Central memory CD8-positive, alpha-beta T cell (primary cell): ENCODE measurements around the gene CYP2C19.
"Not testable (repeated sequence)": the region's sequence is repeated elsewhere in the genome, so short reads cannot be mapped to it uniquely, and the experiment has no call there.

Source experiments
- ATAC-seq: fragments of 150-1000 bp; cut with Tn5 transposase; replicated peaks from 2 replicates; pipeline ENCODE4 v1.10.0; 2022; ENCODE audit warnings: mild to moderate bottlenecking, moderate FRiP score, moderate number of reproducible peaks; ENCODE audit not compliant: poor library complexity, severe bottlenecking; ENCODE audit errors: extremely low read depth
- DNase-seq, 2 donors: peaks; one replicate each; pipeline ENCODE4 v3.0.0; 2021; ENCODE audit warnings: low spot score in 2 of 2
- H3K27ac Mint-ChIP-seq: one replicate; pipeline ENCODE4 v1.8.0; 2022; ENCODE audit warnings: low read depth, mild to moderate bottlenecking, moderate library complexity, mixed read lengths
- H3K27me3 Mint-ChIP-seq: one replicate; pipeline ENCODE4 v1.8.0; 2022; ENCODE audit warnings: mixed read lengths
- H3K36me3 Mint-ChIP-seq: one replicate; pipeline ENCODE4 v1.8.0; 2022; ENCODE audit warnings: mild to moderate bottlenecking, moderate library complexity, mixed read lengths; ENCODE audit not compliant: insufficient read depth
- H3K4me1 Mint-ChIP-seq: one replicate; pipeline ENCODE4 v1.8.0; 2022; ENCODE audit warnings: mixed read lengths
- H3K4me3 Mint-ChIP-seq: one replicate; pipeline ENCODE4 v1.8.0; 2022; ENCODE audit warnings: mild to moderate bottlenecking, moderate library complexity, mixed read lengths
- H3K9me3 Mint-ChIP-seq: one replicate; pipeline ENCODE4 v1.8.0; 2022; ENCODE audit warnings: mixed read lengths

CYP2C19 gene

DNA sequence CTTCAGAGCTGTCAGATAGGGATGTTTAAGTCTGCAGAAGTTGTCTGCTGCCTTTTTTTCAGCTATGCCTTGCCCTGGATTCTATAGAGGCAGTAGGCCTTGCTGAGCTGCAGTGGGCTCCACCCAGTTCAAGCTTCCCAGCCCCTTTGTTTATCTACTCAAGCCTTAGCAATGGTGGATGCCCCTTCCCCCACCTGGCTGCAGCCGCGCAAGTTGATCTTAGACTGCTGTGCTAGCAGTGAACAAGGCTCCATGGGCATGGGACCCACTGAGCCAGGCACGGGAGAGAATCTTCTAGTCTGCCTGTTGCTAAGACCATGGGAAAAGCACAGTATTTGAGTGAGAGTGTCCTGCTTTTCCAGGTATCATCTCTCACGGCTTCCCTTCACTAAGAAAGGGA is 38.1 kb downstream of the CYP2C19 start:
- not testable (repeated sequence) for H3K4me3 Mint-ChIP-seq, H3K27ac Mint-ChIP-seq, H3K4me1 Mint-ChIP-seq, DNase-seq, H3K27me3 Mint-ChIP-seq, ATAC-seq, H3K36me3 Mint-ChIP-seq
- peaks cover 18% of the 10 kb centered on the region for H3K9me3 Mint-ChIP-seq

DNA sequence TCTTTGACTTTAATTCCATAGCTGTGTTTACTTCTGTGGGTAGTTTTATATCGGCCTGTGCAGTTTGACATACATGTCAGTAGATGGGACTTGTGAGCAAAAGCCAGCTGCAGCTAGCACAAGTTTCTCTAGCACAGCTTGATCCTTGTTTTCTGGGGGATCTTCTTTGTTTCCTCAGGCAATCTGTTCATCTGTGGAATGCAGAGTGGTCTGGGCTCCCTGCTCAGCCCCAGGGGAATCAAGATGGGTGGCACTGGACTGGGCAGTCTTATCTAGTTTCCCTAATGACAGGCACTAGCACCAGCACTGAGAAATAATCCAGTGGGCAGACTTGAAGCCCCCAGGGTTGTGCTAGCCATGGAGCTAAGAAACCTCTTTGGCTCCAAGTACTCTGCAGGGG is 40.8 kb downstream of the CYP2C19 start:
- Mint-ChIP-seq H3K27ac (no peak overlapping the region), H3K9me3 (peaks cover 13% of the 10 kb centered on the region)

DNA sequence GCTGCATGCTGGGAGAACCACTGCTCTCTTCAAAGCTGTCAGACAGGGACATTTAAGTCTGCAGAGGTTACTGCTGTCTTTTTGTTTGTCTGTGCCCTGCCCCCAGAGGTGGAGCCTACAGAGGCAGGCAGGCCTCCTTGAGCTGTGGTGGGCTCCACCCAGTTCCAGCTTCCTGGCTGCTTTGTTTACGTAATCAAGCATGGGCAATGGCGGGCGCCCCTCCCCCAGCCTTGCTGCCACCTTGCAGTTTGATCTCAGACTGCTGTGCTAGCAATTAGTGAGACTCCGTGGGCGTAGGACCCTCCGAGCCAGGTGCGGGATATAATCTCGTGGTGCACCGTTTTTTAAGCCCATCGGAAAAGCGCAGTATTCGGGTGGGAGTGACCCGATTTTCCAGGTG is 67.5 kb downstream of the CYP2C19 start:
- not testable (repeated sequence) for H3K27ac Mint-ChIP-seq, DNase-seq, H3K27me3 Mint-ChIP-seq, ATAC-seq, H3K4me1 Mint-ChIP-seq, H3K4me3 Mint-ChIP-seq, H3K36me3 Mint-ChIP-seq
- peaks cover 25% of the 10 kb centered on the region for H3K9me3 Mint-ChIP-seq

More for the DNA sequence above, 40.8 kb downstream of the CYP2C19 start:
- DNase-seq (no peak), ATAC-seq (no peak)
- Mint-ChIP-seq H3K4me3 (no peak overlapping the region), H3K4me1 (no peaks in the 10 kb centered on the region), H3K36me3 (no peaks in the 10 kb centered on the region), H3K27me3 (no peaks in the 10 kb centered on the region)

DNA sequence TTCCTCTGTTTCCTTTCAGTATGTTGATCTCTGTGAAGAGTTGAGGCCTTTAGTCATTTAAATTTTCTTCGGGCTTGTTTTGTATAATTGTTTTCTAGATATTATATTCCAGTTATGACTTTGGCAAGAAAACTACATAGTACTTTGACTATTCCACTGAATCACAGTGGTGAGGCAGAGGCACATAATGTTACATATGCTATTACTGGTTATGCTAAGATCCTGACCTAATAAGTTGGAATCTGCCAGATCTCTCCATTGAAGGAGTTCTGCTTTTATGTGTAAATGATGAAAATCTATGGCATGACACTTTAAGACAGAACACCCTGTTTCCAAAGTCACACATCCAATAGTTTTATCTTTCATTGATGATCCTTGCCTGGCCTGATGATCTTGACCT is 83.7 kb downstream of the CYP2C19 start:
- H3K27ac Mint-ChIP-seq = no peak overlapping the region
- no peak for ATAC-seq
- H3K36me3 Mint-ChIP-seq = no peaks in the 10 kb centered on the region
- no peaks in the 10 kb centered on the region for H3K27me3 Mint-ChIP-seq
- H3K4me3 Mint-ChIP-seq = no peak overlapping the region
- no peaks in the 10 kb centered on the region for H3K4me1 Mint-ChIP-seq
- no peak for DNase-seq
- peaks cover 6% of the 10 kb centered on the region for H3K9me3 Mint-ChIP-seq

DNA sequence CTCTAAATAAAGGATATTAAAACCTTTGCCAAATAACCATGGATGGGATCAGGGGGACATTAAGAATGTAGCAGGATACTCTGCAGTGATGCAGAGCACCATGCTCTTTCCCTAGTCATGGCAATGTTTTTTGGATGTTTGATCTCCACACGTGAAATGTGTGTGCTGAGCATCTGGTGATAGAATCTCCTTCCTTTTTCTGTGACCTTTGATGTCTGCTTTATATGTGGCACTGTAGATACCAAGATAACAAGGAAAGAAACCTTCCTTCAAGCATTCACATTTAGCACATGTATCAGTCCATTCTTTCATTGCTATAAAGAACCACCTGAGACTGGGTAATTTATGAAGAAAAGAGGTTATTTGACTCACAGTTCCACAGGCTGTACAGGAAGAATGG is 88.3 kb downstream of the CYP2C19 start:
- DNase-seq (no peak), ATAC-seq (no peak)
- H3K4me3 Mint-ChIP-seq = no peak overlapping the region
- H3K4me1 Mint-ChIP-seq = no peaks in the 10 kb centered on the region
- H3K36me3 Mint-ChIP-seq = no peaks in the 10 kb centered on the region
- no peaks in the 10 kb centered on the region for H3K27me3 Mint-ChIP-seq
- H3K9me3 Mint-ChIP-seq = peaks cover 6% of the 10 kb centered on the region
- no peak overlapping the region for H3K27ac Mint-ChIP-seq

DNA sequence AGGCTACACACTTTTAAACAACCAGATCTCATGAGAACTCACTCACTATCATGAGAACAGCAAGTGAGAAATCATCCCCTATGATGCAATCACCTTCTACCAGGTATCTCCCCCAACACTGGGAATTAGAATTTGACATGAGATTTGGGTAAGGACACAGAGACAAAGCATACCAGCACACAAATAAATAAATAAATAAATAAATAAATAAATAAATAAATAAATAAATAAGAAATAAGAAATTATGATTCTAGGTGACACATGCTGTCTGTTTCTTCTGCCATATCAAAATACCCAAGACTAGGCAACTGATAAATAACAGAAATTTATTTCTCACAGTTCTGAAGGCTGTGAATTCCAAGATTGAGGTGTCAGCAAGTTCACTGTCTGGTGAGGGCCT is 88.8 kb downstream of the CYP2C19 start:
- DNase-seq (no peak), ATAC-seq (no peak)
- H3K9me3 Mint-ChIP-seq = peaks cover 6% of the 10 kb centered on the region
- H3K4me1 Mint-ChIP-seq = no peaks in the 10 kb centered on the region
- no peaks in the 10 kb centered on the region for H3K27me3 Mint-ChIP-seq
- H3K36me3 Mint-ChIP-seq = no peaks in the 10 kb centered on the region
- H3K27ac Mint-ChIP-seq = no peak overlapping the region
- no peak overlapping the region for H3K4me3 Mint-ChIP-seq

DNA sequence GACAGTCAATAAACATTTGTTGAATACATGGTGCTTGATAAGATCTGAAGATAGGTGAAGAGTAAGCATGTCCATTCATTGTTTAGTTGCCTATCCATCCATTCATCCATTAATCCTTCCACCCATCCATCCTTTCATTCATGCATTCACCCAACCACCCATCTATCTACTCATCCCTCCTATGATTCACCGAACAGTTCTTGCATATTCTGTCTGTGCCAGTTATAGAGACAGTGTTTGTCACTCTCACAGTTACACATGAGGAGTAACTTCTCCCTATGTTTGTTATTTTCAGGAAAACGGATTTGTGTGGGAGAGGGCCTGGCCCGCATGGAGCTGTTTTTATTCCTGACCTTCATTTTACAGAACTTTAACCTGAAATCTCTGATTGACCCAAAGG is 90.0 kb downstream of the CYP2C19 start:
- peaks cover 11% of the 10 kb centered on the region for H3K9me3 Mint-ChIP-seq
- H3K36me3 Mint-ChIP-seq = no peaks in the 10 kb centered on the region
- H3K27me3 Mint-ChIP-seq = no peaks in the 10 kb centered on the region
- no peak overlapping the region for H3K4me3 Mint-ChIP-seq
- no peaks in the 10 kb centered on the region for H3K4me1 Mint-ChIP-seq
- no peak overlapping the region for H3K27ac Mint-ChIP-seq
- DNase-seq (no peak), ATAC-seq (no peak)

DNA sequence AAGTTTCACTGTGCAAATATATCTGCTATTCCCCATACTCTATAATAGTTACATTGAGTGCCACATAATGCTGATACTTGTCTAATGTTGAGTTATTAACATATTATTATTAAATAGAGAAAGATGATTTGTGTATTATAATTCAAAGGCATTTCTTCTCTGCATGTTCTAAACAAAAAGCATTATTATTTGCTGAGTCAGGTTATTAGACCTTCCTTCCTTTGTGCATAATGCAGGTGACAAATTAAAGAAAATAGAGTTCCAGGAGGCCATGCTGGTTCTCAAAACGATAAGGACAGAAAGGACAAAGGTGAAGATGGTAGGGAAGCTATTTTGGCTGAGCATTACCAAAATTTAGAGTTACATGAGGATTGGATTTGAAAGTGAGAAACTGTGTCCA is 90.6 kb downstream of the CYP2C19 start:
- Mint-ChIP-seq H3K9me3 (peaks cover 15% of the 10 kb centered on the region), H3K4me3 (no peak overlapping the region), H3K27ac (no peak overlapping the region), H3K36me3 (no peaks in the 10 kb centered on the region), H3K4me1 (no peaks in the 10 kb centered on the region), H3K27me3 (no peaks in the 10 kb centered on the region)
- ATAC-seq = no peak
- DNase-seq = no peak

DNA sequence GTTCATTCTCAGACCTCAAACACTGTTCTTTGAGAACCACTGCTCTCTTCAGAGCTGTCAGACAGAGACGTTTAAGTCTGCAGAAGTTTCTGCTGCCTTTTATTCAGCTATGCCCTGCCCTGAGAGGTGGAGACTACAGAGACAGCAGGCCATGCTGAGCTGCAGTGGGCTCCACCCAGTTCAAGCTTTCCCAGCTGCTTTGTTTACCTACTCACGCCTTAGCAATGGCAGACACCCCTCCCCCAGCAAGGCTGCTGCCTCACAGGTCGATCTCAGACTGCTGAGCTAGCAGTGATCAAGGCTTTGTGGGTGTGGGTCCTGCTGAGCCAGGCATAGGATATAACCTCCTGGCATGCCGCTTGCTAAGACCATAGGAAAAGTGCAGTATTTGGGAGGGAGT is 95.5 kb downstream of the CYP2C19 start:
- DNase-seq = no peak
- Mint-ChIP-seq H3K27ac (no peak overlapping the region), H3K4me1 (no peaks in the 10 kb centered on the region), H3K9me3 (peaks cover 19% of the 10 kb centered on the region), H3K36me3 (no peaks in the 10 kb centered on the region), H3K4me3 (no peak overlapping the region), H3K27me3 (no peaks in the 10 kb centered on the region)
- no peak for ATAC-seq

DNA sequence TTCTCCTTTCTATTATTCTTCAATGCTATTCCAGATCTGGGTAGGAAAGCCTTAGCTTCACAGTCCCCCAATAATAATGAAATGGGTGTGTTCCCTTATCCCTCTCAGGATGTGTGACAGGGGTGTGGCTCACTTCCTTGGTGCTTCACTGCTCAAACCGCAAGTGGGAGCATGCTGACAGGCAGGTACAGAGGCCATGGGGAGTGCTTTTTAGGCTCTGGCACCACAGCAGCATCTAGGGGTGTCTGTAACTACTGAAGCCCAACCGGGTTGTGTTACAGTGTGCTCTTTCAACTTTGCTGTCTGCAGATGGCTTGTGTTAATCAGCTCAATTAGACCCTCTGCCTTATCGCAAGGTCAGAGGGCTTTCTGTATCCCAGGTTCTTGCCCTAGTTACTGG is 96.6 kb downstream of the CYP2C19 start:
- Mint-ChIP-seq H3K27ac (no peak overlapping the region), H3K4me1 (no peaks in the 10 kb centered on the region), H3K27me3 (no peaks in the 10 kb centered on the region), H3K36me3 (no peaks in the 10 kb centered on the region), H3K4me3 (no peak overlapping the region), H3K9me3 (peaks cover 23% of the 10 kb centered on the region)
- DNase-seq (no peak), ATAC-seq (no peak)

DNA sequence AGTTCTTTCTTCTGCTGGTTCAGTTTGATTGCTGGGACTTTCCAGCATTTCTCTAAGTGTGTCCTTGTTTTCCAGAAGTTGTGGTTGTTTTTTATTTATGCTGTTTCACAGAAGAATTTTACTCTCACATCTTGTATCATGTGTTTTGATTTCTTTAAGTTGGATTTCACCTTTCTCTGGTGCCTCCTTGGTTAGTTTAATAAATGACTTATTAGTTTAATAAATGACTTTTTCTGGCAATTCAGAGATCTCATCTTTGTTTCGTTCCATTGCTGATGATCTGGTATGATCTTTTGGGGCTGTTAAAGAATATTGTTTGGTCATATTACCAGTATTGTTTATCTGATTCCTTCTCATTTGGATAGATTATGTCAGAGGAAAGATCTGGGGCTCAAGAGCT is 116.2 kb downstream of the CYP2C19 start:
- Mint-ChIP-seq H3K36me3 (no peaks in the 10 kb centered on the region), H3K9me3 (peaks cover 38% of the 10 kb centered on the region), H3K4me3 (no peak overlapping the region), H3K27ac (no peak overlapping the region), H3K4me1 (no peaks in the 10 kb centered on the region), H3K27me3 (no peaks in the 10 kb centered on the region)
- no peak for DNase-seq
- ATAC-seq = no peak

DNA sequence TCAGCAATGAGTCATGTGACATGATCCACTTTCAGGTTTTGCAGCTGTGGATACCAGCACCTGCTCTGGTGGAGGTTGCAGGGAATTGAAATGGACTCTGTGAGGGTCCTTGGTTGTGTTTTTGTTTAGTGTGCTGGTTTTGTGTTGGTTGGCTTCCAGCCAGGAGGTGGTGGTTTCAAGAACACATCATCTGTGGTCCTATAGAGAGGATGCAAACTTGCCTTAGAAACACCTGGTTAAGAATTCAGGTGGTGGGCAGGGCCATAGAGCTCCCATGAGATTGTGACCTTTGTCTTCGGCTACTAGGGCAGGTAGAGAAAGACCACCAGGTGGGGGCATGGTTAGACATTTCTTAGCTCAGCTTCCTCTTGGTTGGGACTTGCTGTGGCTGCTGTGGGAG is 116.7 kb downstream of the CYP2C19 start:
- no peak overlapping the region for H3K27ac Mint-ChIP-seq
- H3K36me3 Mint-ChIP-seq = no peaks in the 10 kb centered on the region
- ATAC-seq (no peak), DNase-seq (no peak)
- H3K4me1 Mint-ChIP-seq = no peaks in the 10 kb centered on the region
- no peaks in the 10 kb centered on the region for H3K27me3 Mint-ChIP-seq
- peaks cover 38% of the 10 kb centered on the region for H3K9me3 Mint-ChIP-seq
- H3K4me3 Mint-ChIP-seq = no peak overlapping the region

DNA sequence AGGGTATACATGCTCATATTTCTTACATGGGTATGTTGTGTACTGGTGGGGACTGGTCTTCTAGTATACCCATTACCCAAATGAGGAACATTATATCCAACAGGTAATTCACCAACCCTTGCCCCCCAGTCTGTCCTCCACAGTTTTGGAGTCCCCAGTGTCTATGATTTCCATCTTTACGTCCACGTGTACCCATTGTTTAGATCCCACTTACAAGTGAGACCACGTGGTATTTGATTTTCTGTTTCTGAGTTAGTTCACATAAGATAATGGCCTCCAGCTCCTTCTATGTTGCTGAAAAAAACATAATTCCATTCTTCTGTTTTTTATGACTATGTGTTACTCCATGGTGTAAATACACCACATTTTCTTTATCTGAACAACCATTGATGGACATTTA is 126.6 kb downstream of the CYP2C19 start:
- DNase-seq = no peak
- Mint-ChIP-seq H3K4me1 (no peaks in the 10 kb centered on the region), H3K36me3 (no peaks in the 10 kb centered on the region), H3K27me3 (no peaks in the 10 kb centered on the region), H3K9me3 (peaks cover 5% of the 10 kb centered on the region), H3K27ac (no peak overlapping the region), H3K4me3 (no peak overlapping the region)
- ATAC-seq = no peak
